Measurements from ENCODE around the gene FYB1.

GRCh38 chr5:39191216-39191615 is 28.1 kb downstream of the FYB1 start:
- TF ChIP-seq CTCF (conservative IDR thresholded peaks at IDR 0.05; ENCODE audit: low read depth, low read length) (no peak), SMC3 (IDR thresholded peaks at IDR 0.05; ENCODE audit: low read depth, low read length) (no peak), NFE2L2 (IDR thresholded peaks at IDR 0.05; ENCODE audit: low read depth, low read length) (no peak), CEBPB (IDR thresholded peaks at IDR 0.05; ENCODE audit: low read depth, low read length) (no peak), BHLHE40 (IDR thresholded peaks at IDR 0.05; ENCODE audit: low read depth, low read length) (no peak), CHD1 (IDR thresholded peaks at IDR 0.05; ENCODE audit: low read depth, low read length) (no peak)
